Stimulated activated CD8-positive, alpha-beta memory T cell treated with anti-CD3 and anti-CD28 coated beads, Interleukin-15, amount 100 ng/mL, for 24 hours (primary cell): Measurements from ENCODE around the gene ZDHHC11.
"Not testable (repeated sequence)": the region's sequence is repeated elsewhere in the genome, so short reads cannot be mapped to it uniquely, and the experiment has no call there.

Experiments
- DNase-seq: peaks from one replicate; pipeline ENCODE4 v3.0.0-alpha.2; 2020; ENCODE audit warnings: low read depth

Gene ZDHHC11

GRCh38 chr5:845031-845675 is 5.6 kb downstream of the ZDHHC11 start:
- not testable (repeated sequence) for DNase-seq

- not testable (repeated sequence) for DNase-seq
These were observed 6.4 kb downstream of the ZDHHC11 start for GRCh38 chr5:844426-844825.

- DNase-seq = not testable (repeated sequence)
These were observed 6.9 kb downstream of the ZDHHC11 start for GRCh38 chr5:843926-844325.

GRCh38 chr5:843371-843770 is 7.4 kb downstream of the ZDHHC11 start:
- DNase-seq = not testable (repeated sequence)

- not testable (repeated sequence) for DNase-seq
These were observed 8.2 kb downstream of the ZDHHC11 start for GRCh38 chr5:842402-843221.

- not testable (repeated sequence) for DNase-seq
These were observed 9.0 kb downstream of the ZDHHC11 start for GRCh38 chr5:841531-842401.

- not testable (repeated sequence) for DNase-seq
These were observed 9.8 kb downstream of the ZDHHC11 start for GRCh38 chr5:840974-841435.

GRCh38 chr5:840118-840973 is 10.4 kb downstream of the ZDHHC11 start:
- DNase-seq = not testable (repeated sequence)

- DNase-seq = not testable (repeated sequence)
These were observed 12.3 kb downstream of the ZDHHC11 start for GRCh38 chr5:838431-838851.

GRCh38 chr5:837621-838121 is 13.1 kb downstream of the ZDHHC11 start:
- not testable (repeated sequence) for DNase-seq

GRCh38 chr5:835933-836612 is 14.7 kb downstream of the ZDHHC11 start:
- DNase-seq = not testable (repeated sequence)

- DNase-seq = not testable (repeated sequence)
These were observed 16.8 kb downstream of the ZDHHC11 start for GRCh38 chr5:834013-834412.

GRCh38 chr5:828194-828593 is 22.6 kb downstream of the ZDHHC11 start:
- DNase-seq = not testable (repeated sequence)

- not testable (repeated sequence) for DNase-seq
These were observed 25.2 kb downstream of the ZDHHC11 start for GRCh38 chr5:825544-825943.

- no peak for DNase-seq
These were observed 29.3 kb downstream of the ZDHHC11 start for GRCh38 chr5:821504-821903.

- DNase-seq = no peak
These were observed 30.5 kb downstream of the ZDHHC11 start for GRCh38 chr5:820245-820644.

- DNase-seq = no peak
These were observed 31.7 kb downstream of the ZDHHC11 start for GRCh38 chr5:819078-819477.

GRCh38 chr5:816176-816575 is 34.6 kb downstream of the ZDHHC11 start:
- no peak for DNase-seq

- no peak for DNase-seq
These were observed 35.3 kb downstream of the ZDHHC11 start for GRCh38 chr5:815449-815848.

- not testable (repeated sequence) for DNase-seq
These were observed 37.2 kb downstream of the ZDHHC11 start for GRCh38 chr5:813575-813974.
